GM19099 (cell line): ENCODE results near the gene AGPAT3.

Source experiments
- POLR2A ChIP-seq: IDR thresholded peaks from 3 replicates; pipeline ENCODE4 v1.6.1; 2011; ENCODE audit warnings: low read depth; ENCODE audit not compliant: insufficient read length; ENCODE audit errors: extremely low read depth

Gene AGPAT3

GRCh38 chr21:43903451-43904091, 38.5 kb downstream of the AGPAT3 start:
- TF ChIP-seq POLR2A = no peak

- no peak for TF ChIP-seq POLR2A
These were observed 39.3 kb downstream of the AGPAT3 start for GRCh38 chr21:43904331-43904781.

- TF ChIP-seq POLR2A = no peak
These were observed 40.9 kb downstream of the AGPAT3 start for GRCh38 chr21:43905726-43906455.

- TF ChIP-seq POLR2A = no peak
These were observed 41.8 kb downstream of the AGPAT3 start for GRCh38 chr21:43906585-43907370.

- no peak for TF ChIP-seq POLR2A
These were observed 42.7 kb downstream of the AGPAT3 start for GRCh38 chr21:43907751-43908150.

GRCh38 chr21:43908167-43908566, 43.1 kb downstream of the AGPAT3 start:
- TF ChIP-seq POLR2A = no peak

- TF ChIP-seq POLR2A = no peak
These were observed 44.8 kb downstream of the AGPAT3 start for GRCh38 chr21:43909741-43910400.

- TF ChIP-seq POLR2A = no peak
These were observed 45.4 kb downstream of the AGPAT3 start for GRCh38 chr21:43910460-43910859.

- TF ChIP-seq POLR2A = no peak
These were observed 46.3 kb downstream of the AGPAT3 start for GRCh38 chr21:43911015-43911934.

- no peak for TF ChIP-seq POLR2A
These were observed 47.0 kb downstream of the AGPAT3 start for GRCh38 chr21:43911935-43912487.

- TF ChIP-seq POLR2A = no peak
These were observed 47.5 kb downstream of the AGPAT3 start for GRCh38 chr21:43912500-43912899.

GRCh38 chr21:43912910-43913309, 47.9 kb downstream of the AGPAT3 start:
- no peak for TF ChIP-seq POLR2A

GRCh38 chr21:43913928-43914327, 48.9 kb downstream of the AGPAT3 start:
- TF ChIP-seq POLR2A = no peak

- TF ChIP-seq POLR2A = no peak
These were observed 51.1 kb downstream of the AGPAT3 start for GRCh38 chr21:43916076-43916475.
